ENCODE results near the gene RAB34.
"Not testable (repeated sequence)": the region's sequence is repeated elsewhere in the genome, so short reads cannot be mapped to it uniquely, and the experiment has no call there.

Gene RAB34

GRCh38 chr17:28733346-28733745 is 15.7 kb upstream of the RAB34 start:
- DNase-seq: no peak

- no peak for DNase-seq
Observed at GRCh38 chr17:28729950-28730330, 12.3 kb upstream of the RAB34 start.

GRCh38 chr17:28728364-28729200 is 10.9 kb upstream of the RAB34 start, which contains the start of gene NEK8:
TSS of gene NEK8 (plus strand) at chr17:28728788. CDS start at chr17:28728814, 26 bp downstream.
- peak in 55 of 56 donors; percentile 58 to 97 (median 90) for DNase-seq

- DNase-seq: peak; percentile 40 to 94 (median 84)
Observed at GRCh38 chr17:28726627-28727491, 9.2 kb upstream of the RAB34 start.

- DNase-seq: peak in 46 of 56 donors; percentile 28 to 84 (median 65)
Observed at GRCh38 chr17:28726226-28726626, 8.6 kb upstream of the RAB34 start, which contains the start of gene TLCD1. TSS of gene TLCD1 (minus strand) at chr17:28726233. CDS start at chr17:28726097, 136 bp downstream.

GRCh38 chr17:28725660-28726225 is 8.1 kb upstream of the RAB34 start:
- peak in 7 of 56 donors; percentile 22 to 56 (median 39) for DNase-seq

- DNase-seq: peak in 1 of 56 donors; percentile 5
Observed at GRCh38 chr17:28725166-28725659, 7.5 kb upstream of the RAB34 start.

- no peak for DNase-seq
Observed at GRCh38 chr17:28724500-28725165, 7.0 kb upstream of the RAB34 start.

- DNase-seq: not testable (repeated sequence)
Observed at GRCh38 chr17:28723836-28724499, 6.3 kb upstream of the RAB34 start.

- no peak for DNase-seq
Observed at GRCh38 chr17:28723159-28723835, 5.6 kb upstream of the RAB34 start.

GRCh38 chr17:28722417-28723158 is 4.9 kb upstream of the RAB34 start:
- DNase-seq: no peak

- not testable (repeated sequence) for DNase-seq
Observed at GRCh38 chr17:28720997-28721329, 3.3 kb upstream of the RAB34 start.

GRCh38 chr17:28720247-28720996 is 2.8 kb upstream of the RAB34 start:
- no peak for DNase-seq

- no peak for DNase-seq
Observed at GRCh38 chr17:28719021-28719433, 1.4 kb upstream of the RAB34 start.

- DNase-seq: no peak
Observed at GRCh38 chr17:28718333-28719020, 809 bp upstream of the RAB34 start.

- DNase-seq: peak in 1 of 56 donors; percentile 20
Observed at GRCh38 chr17:28716740-28717577, 709 bp downstream of the RAB34 start.

GRCh38 chr17:28715217-28715616 is 2.5 kb downstream of the RAB34 start:
- DNase-seq: no peak

Measured in nucleus accumbens (tissue), 56 donors.